Head of caudate nucleus (tissue), 42 donors: ENCODE data around the gene MCC.

ENCODE experiments used
- DNase-seq, 42 donors: peaks; one replicate each; pipeline versions ENCODE4 v3.0.0 to v3.0.0-alpha.2; 2020 to 2021; ENCODE audit warnings: mixed read lengths in 7 of 42
- intact Hi-C: fragments of 100-400 bp; cut with DNase I; formaldehyde crosslinking; loops from one replicate; pipeline ENCODE4 v1.15.0; 2022

The MCC gene

DNA sequence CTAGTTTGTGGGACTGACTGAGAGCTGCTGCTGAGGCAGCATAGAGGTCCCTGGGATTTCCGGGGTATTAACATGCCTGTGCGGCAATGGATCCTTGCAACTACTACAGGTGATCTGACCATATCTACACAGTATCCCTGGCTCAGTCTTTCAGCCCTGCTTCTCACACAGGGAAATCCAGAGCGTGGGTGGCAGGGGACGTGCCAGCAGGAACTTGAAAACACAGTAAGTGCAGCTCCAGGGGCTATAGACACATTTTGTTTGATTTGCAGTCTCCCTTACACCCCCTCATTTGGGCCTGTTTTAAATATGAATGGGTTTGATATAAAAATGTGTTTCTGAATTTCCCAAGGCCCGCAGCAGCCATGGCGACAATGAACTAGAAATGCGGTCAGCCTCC is 302.2 kb downstream of the MCC start:
- intact Hi-C loops, result no loop called here
- no peak for DNase-seq

DNA sequence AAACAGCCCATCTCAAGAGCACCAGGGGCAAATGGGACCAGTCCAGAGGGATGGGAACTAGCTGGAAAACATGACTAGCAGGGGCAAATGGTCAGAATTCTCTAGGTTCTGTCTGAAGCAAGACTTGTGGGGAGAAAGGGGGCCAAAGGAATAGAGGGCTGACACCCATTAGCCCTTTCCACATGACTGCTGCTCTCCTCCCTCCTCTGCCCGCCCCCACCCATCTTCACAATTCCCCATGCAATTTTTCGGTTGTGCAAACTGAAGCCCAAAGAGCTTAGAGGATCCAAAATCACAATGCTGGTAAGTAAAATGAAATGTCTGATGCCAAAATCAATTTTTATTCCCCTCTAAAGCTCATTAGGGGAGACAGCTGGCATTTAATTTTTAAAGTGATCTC is 304.6 kb downstream of the MCC start:
- intact Hi-C loops, result no loop called here
- DNase-seq, result no peak

DNA sequence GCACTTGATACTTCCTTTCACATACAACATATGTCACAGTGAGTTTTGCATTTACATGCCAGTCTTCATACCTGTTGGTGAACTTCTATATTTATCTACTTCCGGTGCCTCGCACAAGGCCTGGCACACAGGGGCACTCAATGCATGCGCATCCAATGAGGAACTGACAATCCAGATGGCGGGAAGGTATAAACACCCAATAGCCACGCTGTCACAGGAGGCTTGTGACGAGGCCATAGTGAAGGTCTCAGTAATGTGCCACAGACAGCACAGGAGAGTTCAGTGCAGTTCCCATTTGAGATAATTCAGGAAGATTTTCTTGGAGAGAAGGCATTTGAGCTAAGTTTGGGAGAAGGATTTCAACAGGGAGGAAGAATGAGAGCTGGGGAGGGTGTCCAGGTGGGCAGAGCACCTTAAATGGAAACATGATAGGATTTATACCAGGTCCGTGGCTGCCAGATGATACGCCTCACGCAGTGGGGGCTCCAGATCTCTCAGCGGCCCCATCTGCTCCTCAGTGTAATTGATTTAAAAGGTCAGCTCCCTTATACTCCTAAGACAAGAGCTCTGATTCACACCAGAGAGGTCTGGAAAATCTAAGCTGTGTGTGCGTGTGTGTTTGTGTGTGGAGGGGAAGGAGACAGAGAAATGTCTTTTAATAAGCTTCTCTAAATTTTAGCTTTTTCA is 305.5 kb downstream of the MCC start:
- intact Hi-C loops, result no loop called here
- no peak for DNase-seq

DNA sequence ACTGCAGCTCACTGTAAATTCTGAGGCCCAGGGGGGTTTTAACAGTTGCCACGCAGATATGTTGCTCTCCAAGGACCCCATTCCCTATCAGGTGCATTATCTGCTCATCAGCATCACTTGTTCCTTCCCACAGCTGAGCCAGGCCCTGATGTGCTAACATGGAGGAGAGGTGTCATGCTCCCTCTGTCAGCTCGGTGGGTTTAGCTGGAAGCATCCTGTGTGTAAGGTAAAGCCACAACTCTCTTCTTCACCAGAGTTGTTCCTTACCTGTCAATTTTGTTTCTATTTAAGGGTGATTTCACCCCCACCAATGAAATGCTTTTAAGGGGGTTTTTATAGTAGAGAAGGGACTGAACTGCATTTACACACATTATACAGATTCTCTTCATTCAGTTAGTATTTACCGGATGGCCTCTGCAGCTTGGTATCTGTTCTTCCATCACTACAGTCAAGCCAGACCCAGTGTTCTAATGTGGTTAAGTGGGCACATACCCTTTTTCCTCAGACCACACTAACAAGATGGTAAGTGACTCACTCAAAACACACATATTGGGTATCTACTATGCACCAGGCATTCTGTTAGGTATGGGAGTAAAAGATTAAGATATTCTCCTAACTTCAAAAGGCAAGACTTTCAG is 306.3 kb downstream of the MCC start:
- intact Hi-C loops, result no loop called here
- no peak for DNase-seq

DNA sequence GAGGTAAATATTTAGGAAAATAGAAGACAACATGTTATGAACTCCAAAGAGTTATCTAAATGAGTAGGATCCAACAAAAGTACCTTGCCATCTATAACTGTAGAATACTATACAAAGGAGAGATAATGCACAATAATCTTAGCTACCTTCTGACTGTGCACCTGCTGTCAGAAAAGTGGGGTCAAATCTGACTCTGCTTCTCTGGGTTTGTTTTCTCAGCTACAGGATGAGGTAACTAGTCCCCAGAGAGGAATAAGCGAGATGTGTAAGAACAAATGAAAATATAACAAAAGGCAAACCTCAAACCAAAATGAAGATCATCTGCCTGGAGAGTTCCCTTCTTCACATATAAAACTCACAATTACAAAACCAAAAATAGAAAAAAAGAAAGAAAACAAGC is 306.8 kb downstream of the MCC start:
- intact Hi-C loops, result no loop called here

DNA sequence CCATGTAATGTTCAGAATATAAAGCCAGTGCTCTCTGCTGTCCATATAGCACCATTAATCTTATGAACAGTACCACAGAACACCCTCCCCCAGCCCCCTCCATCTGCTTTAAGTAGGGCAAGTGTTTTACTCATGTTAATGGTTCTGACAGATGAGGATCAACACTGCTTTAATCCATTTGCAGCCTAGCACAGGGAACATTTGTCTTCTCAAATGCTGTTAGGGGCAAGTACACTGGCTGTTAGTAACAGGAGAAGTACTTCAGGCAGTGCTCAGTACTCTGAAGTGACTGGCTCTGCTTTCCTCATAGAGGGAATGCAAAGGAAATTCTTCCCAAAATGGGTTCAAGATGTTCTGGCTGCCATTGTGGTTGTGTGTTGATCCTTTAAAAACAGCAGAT is 309.1 kb downstream of the MCC start:
- DNase-seq, result no peak

More for the DNA sequence above, 306.8 kb downstream of the MCC start:
- DNase-seq, result no peak

DNA sequence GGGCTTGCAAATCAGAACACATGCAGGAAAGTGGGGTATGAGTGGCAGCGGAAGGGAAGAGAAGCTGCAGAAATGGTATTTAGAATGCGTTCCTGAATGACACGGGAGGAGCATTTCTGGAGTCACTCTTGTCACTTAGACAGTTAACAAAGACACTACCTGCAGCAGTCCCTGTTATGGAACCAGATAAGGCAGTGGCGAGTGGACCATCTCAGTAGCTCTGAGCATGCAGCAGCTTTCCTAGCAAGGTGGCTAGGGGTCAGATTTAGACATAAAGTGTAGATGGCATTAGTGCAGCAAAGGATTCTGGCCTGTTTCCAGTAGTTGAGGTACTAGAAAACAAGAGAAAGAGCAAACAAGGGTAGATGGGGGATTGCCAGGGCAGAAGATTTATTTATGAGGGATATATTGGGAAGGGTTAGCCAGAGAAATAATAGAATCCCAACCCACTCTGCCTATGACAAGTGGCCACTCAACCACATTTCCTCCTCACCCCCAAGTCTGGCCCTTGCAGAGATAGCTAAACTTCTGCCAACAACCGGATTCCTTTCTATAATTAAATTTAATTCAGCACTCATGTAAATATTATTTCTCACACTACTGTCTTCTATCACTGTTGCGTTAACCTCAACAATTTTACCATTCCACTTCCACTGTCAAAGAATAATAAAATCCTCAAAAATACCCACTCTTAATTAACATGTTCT is 310.0 kb downstream of the MCC start:
- intact Hi-C loops, result no loop called here
- no peak for DNase-seq

More for the DNA sequence above, 309.1 kb downstream of the MCC start:
- intact Hi-C loops, result no loop called here

DNA sequence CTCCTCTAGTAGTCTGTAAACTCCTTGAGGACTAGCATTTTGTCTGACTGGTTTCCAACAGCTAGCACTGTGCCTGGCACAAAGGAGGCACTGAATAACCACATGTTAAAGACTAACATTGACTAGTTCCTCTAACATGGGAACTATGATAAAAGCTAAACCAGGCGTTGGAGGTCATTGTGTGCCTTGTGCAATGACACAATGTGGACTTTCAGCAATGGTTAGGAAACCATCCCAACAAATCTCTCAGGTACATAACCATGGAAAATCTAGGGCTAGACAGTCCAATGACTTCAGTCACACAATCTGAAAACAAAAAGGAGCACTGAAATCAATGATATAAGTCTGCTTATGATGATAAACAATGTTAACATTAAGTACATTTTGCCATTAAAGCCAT is 311.0 kb downstream of the MCC start:
- no peak for DNase-seq

DNA sequence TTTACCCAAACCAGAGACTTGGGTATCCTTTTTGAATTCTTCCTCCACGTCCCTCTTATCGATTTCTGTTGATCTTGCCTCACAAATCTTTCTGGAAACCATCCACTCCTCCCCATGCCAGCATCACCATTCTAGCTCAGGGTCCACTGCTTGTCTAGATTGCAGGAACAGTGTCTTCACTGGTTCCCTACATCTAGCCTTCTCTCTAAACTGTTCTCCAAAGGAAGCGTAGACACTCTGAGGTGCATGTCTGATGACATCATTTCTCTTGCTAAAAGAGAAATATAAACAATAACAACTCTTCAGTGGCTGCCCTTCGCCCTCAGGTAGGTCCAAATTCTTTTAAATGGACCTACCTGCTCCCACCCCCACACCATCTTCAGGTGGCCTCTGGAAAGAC is 311.5 kb downstream of the MCC start:
- intact Hi-C loops, result no loop called here
- no peak for DNase-seq

More for the DNA sequence above, 311.0 kb downstream of the MCC start:
- intact Hi-C loops, result no loop called here

DNA sequence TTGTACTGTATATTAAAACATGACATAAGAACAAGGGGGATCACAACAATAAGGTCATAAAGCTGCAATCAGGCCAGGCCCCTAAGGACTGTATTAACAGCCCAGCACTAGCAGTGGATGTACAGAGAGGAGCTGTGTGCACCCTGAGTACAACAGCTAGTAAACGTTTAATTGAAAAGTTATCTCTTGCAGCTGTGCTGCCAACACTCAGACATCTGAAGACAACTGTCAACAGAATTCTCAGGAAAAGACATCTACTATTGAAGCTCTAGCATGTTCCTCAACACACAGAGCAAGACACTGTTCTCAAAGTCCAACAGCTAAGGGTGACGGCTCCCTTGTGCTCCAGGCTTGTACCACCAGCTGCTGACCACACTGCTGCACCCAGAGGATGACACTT is 312.1 kb downstream of the MCC start:
- intact Hi-C loops, result no loop called here
- no peak for DNase-seq

DNA sequence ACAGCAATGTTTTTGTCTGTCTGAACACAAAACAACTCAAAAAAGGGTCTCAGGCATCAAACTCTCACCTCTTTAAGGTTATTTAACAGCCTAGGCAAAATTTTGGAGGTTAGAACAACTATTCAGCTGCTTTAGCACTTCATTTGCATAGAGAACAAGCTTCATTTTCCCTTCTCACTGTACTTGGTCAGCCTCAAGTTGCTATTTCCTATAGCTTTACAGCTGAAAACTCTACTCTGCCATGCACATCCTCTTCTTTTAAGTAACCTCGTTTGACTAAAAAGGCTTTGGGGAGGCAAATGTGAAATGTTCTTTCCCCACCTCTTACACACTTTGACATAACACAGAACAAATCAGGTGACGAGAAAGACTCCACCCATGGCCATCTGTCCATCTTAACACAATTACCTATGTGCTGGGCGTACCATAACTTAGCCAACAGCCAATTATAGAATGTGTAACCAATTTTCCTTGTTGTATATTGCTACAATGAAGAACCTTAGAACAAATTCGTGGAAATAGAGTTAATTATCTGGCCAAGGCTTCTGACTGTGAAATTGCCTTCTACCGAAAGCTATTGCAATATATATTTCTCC is 315.9 kb downstream of the MCC start:
- DNase-seq, result no peak
- intact Hi-C loops, result no loop called here

DNA sequence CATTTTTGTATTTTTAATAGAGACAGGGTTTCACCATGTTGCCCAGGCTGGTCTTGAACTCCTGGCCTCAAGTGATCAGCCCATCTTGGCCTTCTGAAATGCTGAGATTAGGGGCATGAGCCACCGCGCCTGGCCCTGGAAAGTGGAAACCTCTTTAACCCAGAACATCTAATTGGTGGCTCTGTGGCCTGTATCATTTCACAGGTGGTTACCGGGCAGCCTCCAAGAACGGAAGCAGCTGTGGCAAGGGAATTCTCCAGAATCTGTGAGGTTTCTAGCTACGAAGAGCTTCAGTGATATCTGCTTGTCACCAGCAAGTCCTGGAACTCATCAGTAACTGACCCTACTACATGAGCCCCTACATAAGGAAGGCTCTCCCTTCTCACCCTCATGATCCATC is 316.7 kb downstream of the MCC start:
- no peak for DNase-seq
- intact Hi-C loops, result no loop called here

DNA sequence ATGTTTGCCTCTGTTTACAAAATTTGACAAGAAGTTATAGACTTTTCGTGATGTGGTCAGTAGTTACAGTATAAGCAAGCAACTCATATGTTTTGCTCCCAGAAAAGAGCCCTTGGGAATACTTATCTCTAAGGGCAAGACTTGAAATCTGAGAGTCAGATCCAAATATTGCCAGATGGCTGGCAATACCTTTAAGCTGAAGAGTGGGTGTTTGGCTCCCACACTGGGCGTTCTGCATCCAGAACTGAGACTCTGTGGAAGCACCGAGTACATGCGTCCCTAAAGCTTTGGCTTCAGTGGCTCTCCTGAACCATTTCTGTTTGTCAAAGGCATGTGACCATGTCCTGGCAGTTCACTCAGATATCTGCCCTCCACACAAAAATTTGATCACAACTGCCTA is 317.5 kb downstream of the MCC start:
- intact Hi-C loops, result no loop called here
- no peak for DNase-seq

DNA sequence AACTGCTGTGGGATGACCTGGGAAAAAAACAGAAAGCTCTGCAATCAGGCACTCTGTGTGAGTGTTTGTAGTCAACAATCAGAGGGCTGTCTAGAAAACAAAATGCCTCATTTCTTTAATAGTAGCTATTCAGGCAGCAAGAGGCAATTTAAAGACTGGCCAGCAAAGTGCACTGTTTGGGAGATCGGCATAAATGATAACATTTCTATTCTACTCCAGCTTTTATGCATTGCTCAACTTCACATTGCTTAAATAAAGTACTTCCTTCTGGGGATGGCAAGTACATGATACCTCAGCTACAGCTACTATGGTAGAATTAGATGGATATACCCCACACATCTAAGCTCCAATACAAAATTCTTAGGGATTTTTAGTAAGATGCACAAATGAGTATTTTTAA is 318.5 kb downstream of the MCC start:
- intact Hi-C loops, result no loop called here
- no peak for DNase-seq

DNA sequence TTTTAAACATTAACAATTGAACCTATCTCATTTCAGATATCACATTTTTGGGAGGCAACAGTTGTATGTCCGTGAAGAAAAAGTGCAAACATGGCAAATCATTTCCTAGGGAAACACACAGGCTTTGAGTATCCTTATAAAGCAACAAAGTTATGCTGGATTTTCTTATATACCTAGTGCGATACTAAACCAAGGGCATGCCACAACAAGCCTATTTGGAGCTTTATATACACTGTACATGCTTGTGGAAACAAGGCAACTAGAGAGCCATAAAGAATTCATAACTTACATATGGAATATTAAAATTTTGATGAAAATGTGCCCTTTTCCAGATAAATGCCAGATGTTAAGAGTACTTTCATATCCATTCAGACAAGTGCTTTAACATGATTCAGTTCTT is 320.3 kb downstream of the MCC start:
- no peak for DNase-seq
- intact Hi-C loops, result no loop called here

DNA sequence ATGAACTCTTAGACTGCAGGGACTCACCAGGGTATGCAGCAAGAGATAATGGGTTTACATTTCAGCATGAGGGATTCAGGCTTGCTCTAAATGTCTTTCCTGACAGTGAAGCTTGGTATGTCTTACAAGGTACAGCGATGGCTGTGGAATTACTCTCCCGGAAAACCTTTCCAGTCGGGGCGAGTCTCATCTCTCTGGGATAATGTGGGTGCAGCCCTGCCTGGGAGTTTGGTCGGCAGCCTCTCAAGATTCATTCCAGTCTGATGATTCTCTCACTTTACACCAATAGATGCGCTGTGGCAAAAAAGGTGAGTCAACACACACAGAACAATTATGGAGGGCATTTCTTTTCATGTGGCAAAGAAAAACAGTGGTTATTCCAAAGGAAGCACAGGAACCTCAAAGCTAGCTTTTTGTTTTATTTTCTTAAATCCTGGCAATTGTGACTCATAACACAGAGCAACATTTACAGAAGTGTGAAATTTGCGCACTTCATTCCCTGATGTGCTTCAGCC is 321.3 kb downstream of the MCC start:
- no peak for DNase-seq
- intact Hi-C loops, result no loop called here

DNA sequence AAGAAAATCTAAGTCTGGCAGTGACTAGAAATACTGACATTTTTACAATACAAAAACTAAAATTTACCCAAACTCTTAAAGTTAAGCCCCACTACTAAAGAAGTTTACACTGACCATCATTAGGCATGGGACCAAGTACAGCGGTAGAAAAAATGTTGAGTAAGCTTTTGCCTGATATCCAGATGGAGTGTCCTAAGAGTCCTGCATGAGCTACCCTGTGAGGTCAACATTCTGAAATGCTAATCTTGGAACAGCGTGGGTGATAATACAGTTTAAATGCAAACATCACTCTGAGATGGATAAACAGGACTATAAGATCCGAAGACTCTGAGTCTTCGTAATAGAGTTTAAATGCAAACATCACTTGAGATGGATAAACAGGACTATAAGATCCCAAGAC is 322.0 kb downstream of the MCC start:
- intact Hi-C loops, result no loop called here
- no peak for DNase-seq

DNA sequence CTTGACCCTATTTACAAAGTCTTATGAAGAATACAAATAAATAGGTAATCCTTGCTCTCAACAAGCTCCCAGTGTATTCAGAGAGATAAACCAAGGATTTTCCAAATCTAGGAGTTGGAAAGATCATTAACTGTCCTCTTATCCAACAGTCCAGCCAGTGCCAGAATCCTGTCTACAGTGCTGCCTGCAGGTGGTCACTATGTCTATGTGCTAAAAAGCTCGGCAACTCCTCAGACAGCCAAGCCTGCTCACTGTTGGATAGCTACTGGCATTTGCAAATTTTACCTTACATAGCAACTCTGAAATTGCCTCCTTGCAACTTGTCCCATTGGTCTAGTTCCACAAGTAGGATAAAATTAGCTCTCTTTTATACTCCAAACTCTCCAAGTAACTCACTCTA is 324.2 kb downstream of the MCC start:
- no peak for DNase-seq
- intact Hi-C loops, result no loop called here

DNA sequence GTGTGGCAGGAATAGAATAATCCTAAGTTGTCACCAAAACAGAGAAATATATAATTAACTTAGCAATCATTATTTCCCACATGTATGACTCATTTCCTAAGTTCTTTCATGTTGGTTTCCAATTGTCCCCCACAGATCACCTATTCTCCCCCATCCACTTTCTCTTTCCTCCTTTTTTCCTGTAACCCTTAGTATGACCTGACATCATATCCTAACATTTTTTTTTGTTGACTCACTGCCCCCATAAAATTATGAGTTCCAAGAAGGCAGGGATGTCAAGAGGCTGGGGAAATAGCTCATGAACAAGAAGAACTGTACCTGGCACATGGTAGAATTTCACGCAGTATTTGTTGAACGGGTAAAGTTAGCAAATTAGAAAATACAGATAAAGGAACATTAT is 324.9 kb downstream of the MCC start:
- no peak for DNase-seq
- intact Hi-C loops, result no loop called here

DNA sequence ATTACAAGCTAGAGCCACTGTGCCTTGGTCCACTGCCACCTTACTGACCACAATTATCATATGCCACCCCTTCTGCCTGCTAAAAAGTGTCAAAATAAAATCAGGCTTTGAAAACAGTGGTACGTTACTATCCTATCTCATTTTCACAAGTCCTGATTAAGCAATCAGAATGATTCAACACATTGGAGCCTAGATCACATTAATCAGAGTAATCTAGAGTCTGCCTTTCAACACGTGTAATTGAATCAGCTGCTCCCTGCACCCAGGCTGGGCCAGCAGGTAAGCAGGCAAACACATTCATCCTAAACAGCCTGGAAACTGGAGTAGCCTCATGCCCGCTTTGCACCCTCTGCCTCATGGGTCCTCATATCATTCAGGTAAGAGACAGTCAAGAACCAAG is 325.5 kb downstream of the MCC start:
- intact Hi-C loops, result no loop called here
- no peak for DNase-seq
